Calu3 (cell line): ENCODE results near the gene RPA1. TPM values are rescaled to one million over a fixed set of nuclear protein-coding genes. Genes with fewer than 3 reads are reported as not detected.

ENCODE experiments used
- Bru-seq: library from RNA; stranded (reverse); fragments of 400-500 nt; gene quantifications from one replicate; lab custom pipeline; 2021; lab: Mats Ljungman, UMichigan
- BruChase-seq, 2 experiments: library from RNA; stranded (reverse); fragments of 400-500 nt; gene quantifications; one replicate each; lab custom pipeline; 2021; lab: Mats Ljungman, UMichigan
- BruUV-seq: library from RNA; stranded (reverse); fragments of 400-500 nt; replicated peaks from 2 replicates; lab custom pipeline; 2021; lab: Mats Ljungman, UMichigan
- CTCF ChIA-PET: fragments of 300-600 bp; sonication (Branson Sonifier 250); formaldehyde crosslinking; loops from one replicate; lab custom pipeline; 2022; ENCODE audit warnings: antibody characterized with exemption; lab: Charles Lee
- DNase-seq: peaks from one replicate; pipeline ENCODE4 v3.0.0; 2022
- H3K27ac Mint-ChIP-seq: one replicate; pipeline ENCODE4 v1.8.0; 2022; ENCODE audit warnings: mixed read lengths; ENCODE audit not compliant: unreplicated experiment
- H3K27me3 Mint-ChIP-seq: one replicate; pipeline ENCODE4 v1.8.0; 2022; ENCODE audit warnings: mixed read lengths; ENCODE audit not compliant: unreplicated experiment
- H3K36me3 Mint-ChIP-seq: one replicate; pipeline ENCODE4 v1.8.0; 2022; ENCODE audit warnings: mild to moderate bottlenecking, moderate library complexity, mixed read lengths; ENCODE audit not compliant: insufficient read depth, unreplicated experiment
- H3K4me1 Mint-ChIP-seq: one replicate; pipeline ENCODE4 v1.8.0; 2022; ENCODE audit warnings: mild to moderate bottlenecking, low read depth, mixed read lengths; ENCODE audit not compliant: unreplicated experiment
- H3K4me3 Mint-ChIP-seq: one replicate; pipeline ENCODE4 v1.8.0; 2022; ENCODE audit warnings: mild to moderate bottlenecking, low read depth, moderate library complexity, mixed read lengths; ENCODE audit not compliant: unreplicated experiment
- H3K9me3 Mint-ChIP-seq: one replicate; pipeline ENCODE4 v1.8.0; 2022; ENCODE audit warnings: low read depth, mixed read lengths; ENCODE audit not compliant: unreplicated experiment
- intact Hi-C: fragments of 100-400 bp; cut with micrococcal nuclease; formaldehyde crosslinking; loops from one replicate; pipeline ENCODE4 v1.10.0; 2022; ENCODE audit not compliant: unreplicated experiment
- long read RNA-seq: library from polyadenylated mRNA; stranded (forward); transcript quantifications from one replicate; pipeline ENCODE4 v2.0.0, GENCODE V29; 2022
- total RNA-seq: library from RNA; stranded (reverse); gene quantifications from 2 replicates; pipeline ENCODE4 v1.2.3, GENCODE V29; 2022
- TF ChIP-seq, protein P1 (sequence below): fragments of 200-600 bp; IDR thresholded peaks from one replicate; pipeline ENCODE4 v1.8.0; 2022; ENCODE audit warnings: antibody characterized with exemption; ENCODE audit not compliant: unreplicated experiment

Gene RPA1
- total RNA-seq (78.7 and 87.5 TPM in 2 replicates), Bru-seq, nascent RNA (percentile 72 among the genes with signal in this experiment), BruChase-seq, experiment 1, labeled RNA remaining after a 6-hour chase (percentile 77 among the genes with signal in this experiment), BruChase-seq, experiment 2, labeled RNA remaining after a 2-hour chase (percentile 75 among the genes with signal in this experiment)
- long read RNA-seq, full-length matches to known transcripts, result 68 of 110 reads
- long read RNA-seq, partial matches to known transcripts, result 35 of 110 reads
- long read RNA-seq, other reads (novel, unspliced or antisense), result 7 of 110 reads

DNA sequence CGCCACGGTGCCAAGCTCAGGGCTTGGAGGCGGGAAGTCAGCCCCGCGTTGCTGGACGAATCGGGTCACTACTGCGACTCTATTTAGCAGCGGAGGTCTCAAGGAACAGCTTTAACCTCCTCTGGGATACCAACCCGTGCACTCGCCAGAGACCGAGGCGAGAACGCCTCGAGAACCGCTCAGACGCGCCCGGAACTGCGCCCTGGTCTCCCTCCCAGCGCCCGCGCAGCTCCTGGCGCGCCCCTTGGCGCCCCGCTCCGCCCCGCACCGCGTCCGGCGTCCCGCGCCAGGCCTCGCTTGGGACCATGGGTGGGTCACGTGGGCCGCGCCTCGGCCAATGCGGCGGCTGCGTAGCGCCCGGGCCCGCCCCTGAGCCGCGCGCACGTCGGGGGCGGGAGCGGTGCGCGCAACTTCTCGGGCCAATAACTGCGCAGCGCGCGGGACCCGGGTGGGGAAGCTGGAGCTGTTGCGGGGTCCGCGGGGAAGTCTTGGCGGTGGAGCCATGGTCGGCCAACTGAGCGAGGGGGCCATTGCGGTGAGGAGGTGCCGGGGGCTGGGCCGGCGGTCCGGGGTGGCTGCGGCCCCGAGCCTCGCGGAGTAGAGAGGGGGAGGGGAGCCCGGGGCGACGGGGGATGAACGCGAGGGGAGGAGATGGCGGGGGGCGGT is at the start of gene RPA1, which contains the start of gene SMYD4:
RPA1 (plus strand) TSS at position 414 of the 666 bp plus-strand sequence; CDS start at position 503, 89 bp downstream.
SMYD4 (minus strand) TSS at position 311 of the 666 bp plus-strand sequence. CDS start 1,908 bp downstream, outside the sequence.
- no peaks in the 10 kb centered on the region for H3K9me3 Mint-ChIP-seq
- BruUV-seq, result no TSS peak
- intact Hi-C loops, result no loop called here
- H3K4me3 Mint-ChIP-seq, result peak within 1 kb of the TSS; percentile 82
- CTCF ChIA-PET, result interaction anchor here (0.9 kb wide), 1 partner anchor 42 kb away, joined by 3 read pairs; no protein-coding TSS in a partner anchor
- peaks cover 19% of the 10 kb centered on the region for H3K4me1 Mint-ChIP-seq
- H3K27me3 Mint-ChIP-seq, result no peaks in the 10 kb centered on the region
- H3K27ac Mint-ChIP-seq, result peak within 1 kb of the TSS; percentile 60
- DNase-seq, result peak; percentile 88
- H3K36me3 Mint-ChIP-seq, result peaks cover 47% of the 10 kb centered on the region
- TF ChIP-seq, protein P1, sequence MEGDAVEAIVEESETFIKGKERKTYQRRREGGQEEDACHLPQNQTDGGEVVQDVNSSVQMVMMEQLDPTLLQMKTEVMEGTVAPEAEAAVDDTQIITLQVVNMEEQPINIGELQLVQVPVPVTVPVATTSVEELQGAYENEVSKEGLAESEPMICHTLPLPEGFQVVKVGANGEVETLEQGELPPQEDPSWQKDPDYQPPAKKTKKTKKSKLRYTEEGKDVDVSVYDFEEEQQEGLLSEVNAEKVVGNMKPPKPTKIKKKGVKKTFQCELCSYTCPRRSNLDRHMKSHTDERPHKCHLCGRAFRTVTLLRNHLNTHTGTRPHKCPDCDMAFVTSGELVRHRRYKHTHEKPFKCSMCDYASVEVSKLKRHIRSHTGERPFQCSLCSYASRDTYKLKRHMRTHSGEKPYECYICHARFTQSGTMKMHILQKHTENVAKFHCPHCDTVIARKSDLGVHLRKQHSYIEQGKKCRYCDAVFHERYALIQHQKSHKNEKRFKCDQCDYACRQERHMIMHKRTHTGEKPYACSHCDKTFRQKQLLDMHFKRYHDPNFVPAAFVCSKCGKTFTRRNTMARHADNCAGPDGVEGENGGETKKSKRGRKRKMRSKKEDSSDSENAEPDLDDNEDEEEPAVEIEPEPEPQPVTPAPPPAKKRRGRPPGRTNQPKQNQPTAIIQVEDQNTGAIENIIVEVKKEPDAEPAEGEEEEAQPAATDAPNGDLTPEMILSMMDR, result no peak

- Mint-ChIP-seq H3K4me1 (peaks cover 2% of the 10 kb centered on the region), H3K36me3 (peaks cover under 1% of the 10 kb centered on the region), H3K27me3 (no peaks in the 10 kb centered on the region), H3K27ac (no peak overlapping the region), H3K4me3 (no peak overlapping the region), H3K9me3 (no peaks in the 10 kb centered on the region)
- CTCF ChIA-PET, result no interaction called here
- no TSS peak for BruUV-seq
- TF ChIP-seq, protein P1, result no peak
- no peak for DNase-seq
- intact Hi-C loops, result no loop called here
Measured at GRCh38 chr17:1782171-1782567, 47.6 kb upstream of the RPA1 start.

DNA sequence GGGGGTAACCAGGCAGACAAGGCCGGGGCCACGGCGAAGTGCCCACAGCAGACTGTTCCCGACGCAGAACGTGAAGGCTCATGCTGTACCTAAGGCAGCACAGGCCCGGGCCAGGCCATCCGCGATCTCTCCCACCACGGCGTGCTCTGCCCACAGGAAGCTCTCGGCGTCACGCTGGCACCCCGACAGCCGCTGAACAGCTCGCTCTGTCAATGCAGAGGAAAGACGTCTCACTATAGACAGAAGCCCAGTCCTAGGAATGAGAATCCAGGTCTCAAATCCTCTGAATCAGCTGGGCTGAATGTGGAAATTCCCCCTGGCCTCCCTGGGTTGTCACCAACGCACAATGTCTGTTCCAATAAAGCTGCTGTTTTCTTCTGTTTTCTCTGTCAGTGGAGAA is 46.5 kb upstream of the RPA1 start:
- no peaks in the 10 kb centered on the region for H3K27me3 Mint-ChIP-seq
- H3K4me3 Mint-ChIP-seq, result no peak overlapping the region
- peaks cover 8% of the 10 kb centered on the region for H3K4me1 Mint-ChIP-seq
- peaks cover 7% of the 10 kb centered on the region for H3K36me3 Mint-ChIP-seq
- CTCF ChIA-PET, result interaction anchor here (1.1 to 1.3 kb wide), 4 partner anchors 17 to 114 kb away, joined by 3 to 12 read pairs (median 5); no protein-coding TSS in a partner anchor
- H3K9me3 Mint-ChIP-seq, result no peaks in the 10 kb centered on the region
- no peak for DNase-seq
- H3K27ac Mint-ChIP-seq, result no peak overlapping the region
- TF ChIP-seq, protein P1, result no peak
- no TSS peak for BruUV-seq
- intact Hi-C loops, result no loop called here

GRCh38 chr17:1783834-1784611 is 45.8 kb upstream of the RPA1 start:
- CTCF ChIA-PET, result interaction anchor here (1.1 to 1.3 kb wide), 4 partner anchors 18 to 115 kb away, joined by 3 to 12 read pairs (median 5); no protein-coding TSS in a partner anchor
- H3K9me3 Mint-ChIP-seq, result no peaks in the 10 kb centered on the region
- no TSS peak for BruUV-seq
- H3K27ac Mint-ChIP-seq, result no peak overlapping the region
- DNase-seq, result no peak
- no peaks in the 10 kb centered on the region for H3K27me3 Mint-ChIP-seq
- TF ChIP-seq, protein P1, result no peak
- intact Hi-C loops, result no loop called here
- H3K4me1 Mint-ChIP-seq, result peaks cover 8% of the 10 kb centered on the region
- H3K4me3 Mint-ChIP-seq, result no peak overlapping the region
- peaks cover 7% of the 10 kb centered on the region for H3K36me3 Mint-ChIP-seq
